Left lobe of liver (tissue), 2 donors: Measurements from ENCODE around the gene TTC24. TPM values are rescaled to one million over a fixed set of nuclear protein-coding genes. Genes with fewer than 3 reads are reported as not detected.
A peak's percentile ranks its signal among the peaks of the same experiment; 100 is the strongest.
"Not testable (repeated sequence)": the region's sequence is repeated elsewhere in the genome, so short reads cannot be mapped to it uniquely, and the experiment has no call there.

Experiments used
- ATAC-seq: fragments of 200-7000 bp; cut with Tn5 transposase; one replicate; pipeline ENCODE4 v1.9.1; 2020; ENCODE audit warnings: mild to moderate bottlenecking, moderate library complexity
- DNase-seq: peaks from one replicate; pipeline ENCODE4 v3.0.0-alpha.2; 2020; ENCODE audit warnings: low spot score
- total RNA-seq: library from RNA; stranded (reverse); gene quantifications from one replicate; pipeline ENCODE4 v1.2.1, GENCODE V29; 2021
- donor health status: DM: no; HTN: no; CAD: no; lungs with moderate emphysema.
- donor health status: DM: no; HTN: yes; CAD: no.

The TTC24 gene
- total RNA-seq, 1 donor from 2014 or later: not detected

GRCh38 chr1:156601892-156602291, 22.4 kb downstream of the TTC24 start:
- DNase-seq (no peak), ATAC-seq (no peak)

GRCh38 chr1:156602557-156602993, 23.1 kb downstream of the TTC24 start:
- no peak for DNase-seq
- ATAC-seq: no peak

GRCh38 chr1:156607344-156607743, 27.8 kb downstream of the TTC24 start:
- not testable (repeated sequence) for ATAC-seq, DNase-seq

GRCh38 chr1:156608036-156608674, 28.6 kb downstream of the TTC24 start:
- DNase-seq: no peak
- ATAC-seq: peak; percentile 100

- peak; percentile 33 for ATAC-seq
- DNase-seq: no peak
Measured at GRCh38 chr1:156608981-156609380, 29.5 kb downstream of the TTC24 start.

GRCh38 chr1:156610072-156610471, 30.5 kb downstream of the TTC24 start:
- not testable (repeated sequence) for DNase-seq, ATAC-seq

GRCh38 chr1:156612666-156613065, 33.1 kb downstream of the TTC24 start:
- no peak for DNase-seq

GRCh38 chr1:156615946-156616345, 36.4 kb downstream of the TTC24 start:
- no peak for DNase-seq
- ATAC-seq: no peak

More at GRCh38 chr1:156612666-156613065, 33.1 kb downstream of the TTC24 start:
- ATAC-seq: no peak

GRCh38 chr1:156616463-156616862, 36.9 kb downstream of the TTC24 start:
- ATAC-seq: peak; percentile 47

GRCh38 chr1:156618853-156619581, 39.5 kb downstream of the TTC24 start, which contains the start of gene HAPLN2:
Gene HAPLN2, plus strand, starts transcription at chr1:156619415. Its CDS starts 4,076 bp downstream, at chr1:156623491.
- peak; percentile 57 for ATAC-seq
- DNase-seq: no peak

More at GRCh38 chr1:156616463-156616862, 36.9 kb downstream of the TTC24 start:
- no peak for DNase-seq

- ATAC-seq (no peak), DNase-seq (no peak)
Measured at GRCh38 chr1:156619582-156619955, 40.0 kb downstream of the TTC24 start.

GRCh38 chr1:156622581-156623297, 43.2 kb downstream of the TTC24 start:
- DNase-seq (no peak), ATAC-seq (no peak)

- DNase-seq: no peak
Measured at GRCh38 chr1:156623946-156624813, 44.7 kb downstream of the TTC24 start.

GRCh38 chr1:156624814-156625435, 45.4 kb downstream of the TTC24 start:
- DNase-seq: no peak
- peak; percentile 20 for ATAC-seq

More at GRCh38 chr1:156623946-156624813, 44.7 kb downstream of the TTC24 start:
- peak; percentile 67 for ATAC-seq

- DNase-seq (no peak), ATAC-seq (peak; percentile 73)
Measured at GRCh38 chr1:156625436-156626078, 46.0 kb downstream of the TTC24 start.

GRCh38 chr1:156626079-156626438, 46.5 kb downstream of the TTC24 start:
- DNase-seq: no peak
- ATAC-seq: no peak

- DNase-seq: no peak
- peak; percentile 80 for ATAC-seq
Measured at GRCh38 chr1:156627313-156627880, 47.9 kb downstream of the TTC24 start.

- ATAC-seq (no peak), DNase-seq (no peak)
Measured at GRCh38 chr1:156629823-156630449, 50.4 kb downstream of the TTC24 start.

GRCh38 chr1:156631152-156631551, 51.6 kb downstream of the TTC24 start:
- not testable (repeated sequence) for ATAC-seq, DNase-seq
